Stimulated activated CD8-positive, alpha-beta memory T cell treated with anti-CD3 and anti-CD28 coated beads, Interleukin-7, amount 100 ng/mL, for 24 hours (primary cell): ENCODE data around the gene DENND6B.
"Not testable (repeated sequence)": the region's sequence is repeated elsewhere in the genome, so short reads cannot be mapped to it uniquely, and the experiment has no call there.

Experiments used
- DNase-seq: peaks from one replicate; pipeline ENCODE4 v3.0.0-alpha.2; 2020; ENCODE audit warnings: low read depth

Gene DENND6B

GRCh38 chr22:50273352-50273751, 53.5 kb downstream of the DENND6B start:
- not testable (repeated sequence) for DNase-seq

DNA sequence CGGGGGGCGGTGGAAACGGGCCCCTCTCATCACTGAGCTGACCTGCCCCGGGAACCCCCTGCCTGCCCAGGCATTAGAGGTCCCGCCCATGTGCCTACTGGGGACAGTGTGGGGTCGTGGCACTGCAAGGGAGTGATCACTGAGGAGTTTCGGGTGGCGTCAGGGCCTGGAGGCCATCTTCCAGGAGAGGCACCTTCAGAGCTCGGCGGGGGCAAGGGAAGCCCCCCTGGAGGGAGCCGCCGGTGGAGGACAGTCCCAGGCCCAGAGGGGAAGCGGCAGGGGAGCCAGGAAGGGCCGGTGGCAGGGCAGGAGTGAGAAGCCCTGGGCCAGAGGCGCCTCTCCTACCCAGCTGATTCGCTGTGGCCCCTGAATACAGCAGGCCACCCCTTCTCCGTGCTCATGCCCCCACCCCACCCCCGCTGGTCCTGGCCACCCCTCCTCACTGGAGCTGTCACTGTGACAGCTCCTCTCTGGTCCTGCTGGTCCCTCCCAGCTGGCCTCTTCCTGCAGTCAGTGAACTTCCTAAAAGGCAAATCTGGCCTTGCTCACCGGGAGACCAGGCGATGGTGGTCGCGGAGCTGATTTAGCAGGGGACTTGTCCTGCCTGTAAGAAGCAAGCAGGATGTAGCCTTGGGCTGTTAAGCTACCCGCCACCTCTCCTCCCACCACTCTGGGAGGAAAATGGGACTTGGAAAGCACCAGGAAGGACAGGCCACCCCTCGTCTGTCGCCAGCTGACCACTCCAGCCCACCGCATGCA, 54.6 kb downstream of the DENND6B start:
- DNase-seq, result no peak

DNA sequence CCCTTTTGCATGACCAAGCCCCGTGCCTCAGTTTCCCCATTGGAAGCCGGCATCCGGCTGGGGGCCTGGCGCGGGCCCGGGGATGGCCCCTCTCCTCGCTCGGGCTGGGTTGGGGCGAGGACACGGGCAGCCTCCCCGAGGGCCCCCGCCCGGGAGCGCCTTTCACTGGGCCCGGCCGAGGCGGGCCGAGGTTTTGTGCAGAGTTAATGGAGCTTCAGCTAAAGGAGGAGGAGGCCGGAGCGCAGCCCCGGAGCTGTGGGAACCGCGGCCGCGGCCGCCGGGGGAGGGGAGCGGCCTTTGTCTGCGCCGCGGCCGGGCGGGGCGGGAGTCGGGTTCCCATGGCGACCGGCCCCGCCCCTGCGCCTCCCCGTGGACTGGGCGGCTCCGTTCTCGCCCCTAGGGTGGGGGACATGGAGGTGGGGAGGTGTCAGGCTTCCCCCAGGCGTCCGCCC, 55.3 kb downstream of the DENND6B start:
- DNase-seq, result no peak

DNA sequence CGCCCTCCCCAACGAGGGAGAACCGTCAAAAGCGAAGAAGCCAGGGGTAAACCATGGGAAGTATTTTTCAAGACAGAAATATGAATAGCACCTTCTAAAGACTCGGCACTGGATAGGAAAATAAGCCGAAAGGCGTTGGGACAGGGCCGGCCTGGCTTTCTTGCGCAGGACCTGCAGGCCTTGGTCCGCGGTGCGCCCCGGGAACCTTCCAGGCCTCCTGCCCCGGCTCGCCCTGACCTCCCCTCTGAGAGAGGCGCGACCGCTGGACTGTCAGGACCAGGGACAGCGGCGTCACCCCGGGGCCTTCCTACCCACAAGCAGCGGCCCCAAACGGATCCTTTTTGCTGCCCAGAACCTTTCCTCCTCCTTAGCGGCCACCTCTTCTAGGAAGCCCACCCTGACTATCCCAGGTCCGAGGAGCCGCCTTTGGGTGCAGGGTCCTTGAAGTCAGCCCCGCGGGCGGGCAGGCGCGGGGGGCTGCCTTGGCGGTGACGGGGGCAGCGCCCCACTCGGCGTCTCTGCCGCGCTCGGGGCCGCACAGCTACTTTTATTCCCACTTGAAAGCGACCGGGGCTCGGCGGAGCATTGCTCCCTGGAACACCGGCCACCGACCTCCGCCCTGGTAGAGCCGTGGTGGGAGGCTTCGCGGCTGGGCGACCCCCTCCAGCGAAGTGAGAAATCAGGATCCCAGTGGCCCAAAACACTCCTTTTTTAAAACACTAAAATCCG, 56.0 kb downstream of the DENND6B start:
- no peak for DNase-seq

DNA sequence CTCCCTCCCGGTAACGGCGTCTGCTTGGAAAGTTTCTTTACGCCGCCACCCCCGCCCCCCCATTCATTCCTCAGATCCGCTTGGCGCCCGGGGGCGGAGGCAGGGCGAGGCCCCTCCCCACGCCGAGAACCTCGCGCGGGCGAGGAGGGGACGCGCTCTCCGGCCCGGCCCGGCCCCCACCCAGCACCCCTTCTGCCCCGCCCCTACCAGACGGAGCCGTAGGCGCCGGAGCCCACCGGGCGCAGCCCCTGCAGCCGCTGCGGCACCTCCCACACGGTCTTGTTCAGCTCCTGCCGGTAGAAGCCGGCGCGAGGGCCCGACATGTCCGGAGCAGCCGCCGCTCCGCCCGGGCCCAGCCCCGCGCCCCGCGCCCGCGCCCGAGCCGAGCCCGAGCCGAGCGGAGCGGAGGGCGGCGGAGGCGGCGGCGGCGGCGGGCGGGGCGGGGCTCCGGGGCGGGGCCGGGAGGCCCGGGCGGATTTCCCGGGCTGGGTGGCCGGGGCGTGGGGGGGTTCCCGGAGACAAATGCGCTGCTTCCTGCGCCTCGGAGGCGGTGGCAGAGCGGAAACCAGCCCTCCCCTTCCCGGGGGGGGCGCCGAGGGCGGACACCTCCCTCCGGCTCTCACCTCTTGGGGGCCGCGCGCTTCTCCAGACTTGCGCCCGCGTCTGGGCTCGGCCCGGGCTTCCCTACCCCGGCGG, 56.7 kb downstream of the DENND6B start, which contains the start of gene MAPK11:
MAPK11 (minus strand) TSS at position 411 of the 696 bp plus-strand sequence; CDS start at position 323, 88 bp downstream.
- DNase-seq, result no peak

GRCh38 chr22:50269573-50269969, 57.2 kb downstream of the DENND6B start:
- no peak for DNase-seq

- no peak for DNase-seq
These were observed 58.1 kb downstream of the DENND6B start for GRCh38 chr22:50268655-50269113.

DNA sequence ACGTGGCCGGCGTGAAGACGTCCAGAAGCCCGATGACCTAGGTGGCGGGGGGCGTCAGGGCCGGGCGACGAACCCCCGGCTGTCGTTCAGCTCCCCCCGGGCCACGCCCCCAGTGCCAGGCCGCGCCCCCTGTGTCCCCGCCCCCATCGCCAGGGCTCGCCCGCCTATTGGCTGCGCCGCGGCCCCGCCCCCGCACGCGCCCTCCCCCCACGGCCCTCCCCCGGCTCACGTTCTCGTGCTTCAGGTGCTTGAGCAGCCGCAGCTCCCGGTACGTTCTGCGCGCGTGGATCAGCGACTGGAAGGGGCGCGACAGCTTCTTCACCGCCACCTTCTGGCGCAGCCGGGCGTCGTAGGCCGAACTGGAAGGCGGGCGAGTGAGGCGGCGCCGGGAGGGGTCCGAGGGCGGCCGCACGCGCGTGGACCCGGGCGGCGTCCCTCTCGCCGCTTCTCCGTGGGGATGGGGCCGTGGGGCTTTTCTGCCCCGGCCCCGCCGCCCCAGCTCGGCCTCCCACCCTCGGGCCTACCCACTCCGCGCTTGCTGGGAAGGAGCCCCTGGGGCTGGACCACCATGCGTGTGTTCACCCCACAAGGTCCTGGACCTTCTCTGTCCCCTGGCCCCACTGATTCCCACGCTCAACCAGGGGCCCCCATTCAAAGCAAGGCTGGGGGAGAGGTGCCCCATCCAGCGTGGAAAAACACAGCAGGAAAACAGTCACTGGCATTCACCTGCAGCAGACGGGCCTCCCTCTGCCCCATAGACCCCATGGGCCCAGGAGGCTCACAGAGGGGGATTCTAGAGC, 59.0 kb downstream of the DENND6B start:
- DNase-seq, result no peak

- no peak for DNase-seq
These were observed 59.8 kb downstream of the DENND6B start for GRCh38 chr22:50266994-50267393.

DNA sequence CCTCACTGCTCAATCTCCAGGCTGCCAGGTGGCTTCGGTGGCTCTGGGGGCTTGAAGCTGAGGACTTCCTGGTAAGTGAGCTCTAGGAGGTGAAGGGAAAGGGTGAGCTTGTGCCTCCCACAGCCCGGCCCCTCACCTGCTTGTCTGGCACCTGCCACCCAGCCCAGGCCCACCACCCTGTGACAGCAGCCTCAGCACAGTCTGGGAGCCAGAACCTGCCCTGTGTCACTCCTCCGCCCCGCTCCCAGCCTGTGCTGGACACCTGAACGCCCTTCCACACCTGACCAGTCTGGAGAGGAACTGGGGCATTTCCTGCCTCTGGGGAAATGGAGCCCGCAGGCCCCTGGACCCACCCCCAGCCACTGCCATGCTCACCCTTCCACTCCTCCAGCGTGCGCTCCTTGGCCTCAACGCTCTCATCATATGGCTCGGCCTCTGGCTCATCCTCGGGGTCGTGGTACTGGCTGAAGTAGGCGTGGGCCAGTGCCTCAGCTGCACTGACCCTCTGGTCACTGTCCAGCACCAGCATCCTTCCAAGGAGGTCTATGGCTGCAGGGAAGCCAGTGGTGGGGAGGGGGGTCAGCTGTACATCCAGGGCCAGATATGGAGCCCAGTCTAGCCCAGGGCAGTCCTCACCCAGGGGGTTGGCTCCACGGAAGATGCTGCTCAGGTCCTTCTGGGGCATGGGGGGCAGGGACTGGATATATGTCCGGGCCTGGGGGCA, 61.7 kb downstream of the DENND6B start:
- DNase-seq, result no peak

- no peak for DNase-seq
These were observed 62.6 kb downstream of the DENND6B start for GRCh38 chr22:50264104-50264745.

DNA sequence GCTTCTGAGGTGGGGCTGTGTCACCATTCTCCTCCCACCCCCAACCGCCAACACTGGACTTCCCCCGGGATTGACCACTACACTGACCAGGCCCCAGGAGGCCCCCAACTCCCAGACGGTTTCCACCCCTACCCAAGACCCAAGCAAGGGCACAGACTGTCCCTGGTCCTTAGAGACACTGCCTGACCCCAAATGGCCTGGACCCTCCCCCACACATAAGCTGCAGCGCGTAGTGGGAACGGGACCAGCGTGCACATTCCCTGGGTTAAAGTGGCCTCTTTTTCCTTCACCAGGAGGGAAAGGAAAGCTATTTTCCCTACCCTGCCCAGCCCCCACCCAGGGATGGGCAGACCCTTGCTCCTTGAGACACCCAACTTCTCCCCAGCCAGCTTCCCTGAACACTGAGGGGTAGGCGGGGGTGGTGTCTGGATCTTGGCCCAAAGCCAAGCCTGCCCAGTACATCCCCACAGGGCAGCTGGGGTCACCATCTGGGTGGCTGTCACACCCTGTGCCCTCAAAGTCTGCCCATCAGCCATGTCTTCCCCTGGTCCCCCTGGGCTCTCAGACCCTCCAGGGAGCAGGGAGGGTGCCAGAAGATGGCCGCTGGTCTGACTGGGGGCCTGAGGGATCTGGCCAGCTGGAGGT, 63.7 kb downstream of the DENND6B start:
- DNase-seq, result no peak

DNA sequence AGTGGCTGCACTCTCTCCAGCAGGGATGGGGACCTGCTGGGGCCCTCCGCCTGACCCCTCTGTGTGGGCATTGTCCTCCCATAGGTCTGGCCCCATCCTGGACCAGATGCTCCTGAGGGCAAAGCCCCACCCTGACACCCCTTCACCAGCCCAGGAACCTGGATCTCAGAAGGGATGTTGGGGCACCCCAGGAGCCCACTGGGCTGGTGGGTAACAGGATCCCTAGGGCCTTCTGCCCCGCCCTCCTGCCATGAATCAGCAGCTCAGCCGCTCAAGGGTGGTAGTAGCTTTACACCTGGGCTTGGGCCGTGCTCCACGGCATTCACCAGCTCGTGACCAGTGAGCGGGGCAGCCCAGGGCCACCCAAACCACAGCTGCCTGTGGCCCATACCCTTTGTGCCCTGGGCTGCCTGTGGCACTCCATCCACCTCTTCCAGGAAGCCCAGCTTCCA, 64.3 kb downstream of the DENND6B start:
- no peak for DNase-seq

GRCh38 chr22:50261615-50262459, 65.0 kb downstream of the DENND6B start, which contains the start of gene MAPK12:
TSS of gene MAPK12 (minus strand) at chr22:50261683. CDS start at chr22:50261509, 174 bp downstream.
- no peak for DNase-seq

GRCh38 chr22:50260801-50261614, 65.8 kb downstream of the DENND6B start:
- no peak for DNase-seq

GRCh38 chr22:50260434-50260800, 66.4 kb downstream of the DENND6B start:
- DNase-seq, result no peak

DNA sequence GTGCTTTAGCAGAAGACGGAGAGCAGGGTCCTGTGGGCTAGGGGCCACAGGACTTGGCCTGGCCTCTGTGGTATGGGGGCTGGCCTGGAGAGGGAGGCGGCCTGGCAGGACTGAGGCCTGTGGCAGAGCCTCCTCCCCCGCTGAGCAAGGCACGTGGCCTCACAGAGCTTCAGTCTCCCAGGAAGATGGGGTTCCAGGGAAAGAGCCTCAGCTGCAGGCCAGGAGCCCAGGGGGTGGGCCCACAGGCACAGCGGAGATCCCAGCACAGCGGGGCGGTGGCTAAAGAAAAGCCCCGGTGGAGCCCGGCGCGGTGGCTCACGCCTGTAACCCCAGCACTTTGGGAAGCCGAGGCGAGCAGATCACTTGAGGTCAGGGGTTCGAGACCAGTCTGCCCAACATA, 67.5 kb downstream of the DENND6B start:
- DNase-seq, result no peak
